Ishikawa (cell line): ENCODE results near the gene NDC1.

Source experiments
- CEBPB ChIP-seq: IDR thresholded peaks from 2 replicates; pipeline ENCODE4 v1.6.1; 2012
- EP300 ChIP-seq: IDR thresholded peaks from 2 replicates; pipeline ENCODE4 v1.6.1; 2012; ENCODE audit warnings: borderline replicate concordance
- FOXM1 ChIP-seq: IDR thresholded peaks from 2 replicates; pipeline ENCODE4 v1.6.1; 2012; ENCODE audit warnings: low read depth, borderline replicate concordance
- NFIC ChIP-seq: IDR thresholded peaks from 2 replicates; pipeline ENCODE4 v1.6.1; 2012
- TAF1 ChIP-seq: IDR thresholded peaks from 2 replicates; pipeline ENCODE4 v1.6.1; 2012; ENCODE audit warnings: low read depth, mild to moderate bottlenecking
- TF ChIP-seq, protein P1 (sequence below): IDR thresholded peaks from 2 replicates; pipeline ENCODE4 v1.6.1; 2012

DNA sequence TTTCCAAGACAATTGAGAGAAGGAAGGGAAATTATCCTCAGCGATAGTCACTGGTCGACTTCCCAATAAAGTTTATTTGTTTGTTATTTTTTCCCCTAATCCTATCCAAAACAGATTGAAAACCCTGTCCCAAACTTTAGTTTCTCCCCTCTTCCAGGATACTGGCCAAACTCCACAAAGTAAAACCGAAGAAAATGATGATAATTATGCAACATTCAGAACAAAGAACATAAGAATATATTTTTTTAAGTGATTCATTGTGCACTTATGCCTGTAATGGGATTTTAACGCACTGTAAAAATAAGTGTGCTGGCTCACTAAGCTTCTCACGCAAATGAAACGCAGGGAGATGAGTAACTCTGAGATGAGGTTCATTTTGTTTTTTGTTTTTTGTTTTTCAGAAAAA lies 105.2 kb downstream of the NDC1 start:
- TF ChIP-seq FOXM1 (no peak), TAF1 (no peak), CEBPB (no peak), EP300 (no peak), NFIC (no peak)
- TF ChIP-seq, protein P1, sequence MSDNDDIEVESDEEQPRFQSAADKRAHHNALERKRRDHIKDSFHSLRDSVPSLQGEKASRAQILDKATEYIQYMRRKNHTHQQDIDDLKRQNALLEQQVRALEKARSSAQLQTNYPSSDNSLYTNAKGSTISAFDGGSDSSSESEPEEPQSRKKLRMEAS: no peak
